Measurements from ENCODE around the gene FGFR3. TPM values are rescaled to one million over a fixed set of nuclear protein-coding genes. Genes with fewer than 3 reads are reported as not detected.

The FGFR3 gene
- total RNA-seq, 4 donors from 2014 or later, result 1.2 to 2.0 (median 1.6) TPM

GRCh38 chr4:1760521-1761071 lies 32.5 kb upstream of the FGFR3 start:
- 56% methylated on average over 17 of the region's 25 CpGs for WGBS

GRCh38 chr4:1761130-1761689 lies 31.9 kb upstream of the FGFR3 start:
- DNase-seq (ENCODE audit: extremely low spot score), result no peak
- H3K4me3 ChIP-seq, result no peak overlapping the region
- WGBS, result 77% methylated on average over 23 of the region's 32 CpGs
- intact Hi-C loops (cut with DNase I), result no loop called here
- H3K9me3 ChIP-seq, result no peaks in the 10 kb centered on the region
- TF ChIP-seq EP300 (IDR thresholded peaks at IDR 0.05) (no peak), POLR2A (IDR thresholded peaks at IDR 0.05; ENCODE audit: low read depth) (no peak), CTCF (IDR thresholded peaks at IDR 0.05) (no peak), POLR2AphosphoS5 (IDR thresholded peaks at IDR 0.05) (no peak)
- no peaks in the 10 kb centered on the region for H3K36me3 ChIP-seq
- H3K4me1 ChIP-seq, result peaks cover 7 to 20% (median 16%) of the 10 kb centered on the region in 4 donors
- no peak overlapping the region for H3K27ac ChIP-seq (replicated peaks in 1 of 4)
- peaks cover 0 to 39% (median 0%) of the 10 kb centered on the region in 4 donors for H3K27me3 ChIP-seq

More at GRCh38 chr4:1760521-1761071, 32.5 kb upstream of the FGFR3 start:
- intact Hi-C loops (cut with DNase I), result no loop called here
- Histone ChIP-seq H3K36me3 (no peaks in the 10 kb centered on the region), H3K4me3 (no peak overlapping the region), H3K27me3 (peaks cover 0 to 33% (median 0%) of the 10 kb centered on the region in 4 donors), H3K4me1 (peaks cover 7 to 20% (median 16%) of the 10 kb centered on the region in 4 donors), H3K9me3 (no peaks in the 10 kb centered on the region), H3K27ac (replicated peaks in 1 of 4) (no peak overlapping the region)
- TF ChIP-seq POLR2AphosphoS5 (IDR thresholded peaks at IDR 0.05) (no peak), EP300 (IDR thresholded peaks at IDR 0.05) (no peak), CTCF (IDR thresholded peaks at IDR 0.05) (no peak), POLR2A (IDR thresholded peaks at IDR 0.05; ENCODE audit: low read depth) (no peak)
- DNase-seq (ENCODE audit: extremely low spot score), result no peak

- no peak for DNase-seq (ENCODE audit: extremely low spot score)
- H3K9me3 ChIP-seq, result no peaks in the 10 kb centered on the region
- WGBS, result 88% methylated on average over 13 of the region's 20 CpGs
- no peak overlapping the region for H3K4me3 ChIP-seq
- no peak for TF ChIP-seq EP300 (IDR thresholded peaks at IDR 0.05)
- no peak for TF ChIP-seq CTCF (IDR thresholded peaks at IDR 0.05)
- no peak for TF ChIP-seq POLR2AphosphoS5 (IDR thresholded peaks at IDR 0.05)
- no peak for TF ChIP-seq POLR2A (IDR thresholded peaks at IDR 0.05; ENCODE audit: low read depth)
- no peaks in the 10 kb centered on the region for H3K36me3 ChIP-seq
- peaks cover 12 to 30% (median 25%) of the 10 kb centered on the region in 4 donors for H3K4me1 ChIP-seq
- intact Hi-C loops (cut with DNase I), result no loop called here
- H3K27ac ChIP-seq (replicated peaks in 1 of 4), result no peak overlapping the region
- peaks cover 0 to 51% (median 8%) of the 10 kb centered on the region in 4 donors for H3K27me3 ChIP-seq
Measured at GRCh38 chr4:1762264-1763010, 30.7 kb upstream of the FGFR3 start.

GRCh38 chr4:1763070-1763549 lies 30.0 kb upstream of the FGFR3 start:
- intact Hi-C loops (cut with DNase I), result no loop called here
- 50% methylated on average over 7 of the region's 31 CpGs for WGBS
- TF ChIP-seq POLR2A (IDR thresholded peaks at IDR 0.05; ENCODE audit: low read depth) (no peak), CTCF (IDR thresholded peaks at IDR 0.05) (no peak), EP300 (IDR thresholded peaks at IDR 0.05) (no peak), POLR2AphosphoS5 (IDR thresholded peaks at IDR 0.05) (no peak)
- Histone ChIP-seq H3K4me1 (peaks cover 12 to 37% (median 31%) of the 10 kb centered on the region in 4 donors), H3K9me3 (no peaks in the 10 kb centered on the region), H3K4me3 (peak overlapping the region; percentile 42 to 47 (median 44)), H3K36me3 (no peaks in the 10 kb centered on the region), H3K27ac (replicated peaks in 1 of 4) (peak overlapping the region in 1 of 4 donors; percentile 19), H3K27me3 (peaks cover 0 to 57% (median 10%) of the 10 kb centered on the region in 4 donors)
- DNase-seq (ENCODE audit: extremely low spot score), result no peak

Measured in esophagus muscularis mucosa (tissue), 4 donors.